HL-60 (cell line): ENCODE measurements around the gene SP140.
"Not testable (repeated sequence)": the region's sequence is repeated elsewhere in the genome, so short reads cannot be mapped to it uniquely, and the experiment has no call there.

Experiments
- CTCF ChIP-seq: IDR thresholded peaks from one replicate; pipeline ENCODE4 v1.5.1; 2011; ENCODE audit warnings: low read length, control low read depth, inconsistent platforms; ENCODE audit not compliant: insufficient read depth
- GABPA ChIP-seq: IDR thresholded peaks from 2 replicates; pipeline ENCODE4 v1.6.1; 2012; ENCODE audit warnings: low read depth
- POLR2AphosphoS5 ChIP-seq: IDR thresholded peaks from 2 replicates; pipeline ENCODE4 v1.6.1; 2012; ENCODE audit warnings: low read depth
- REST ChIP-seq: IDR thresholded peaks from 2 replicates; pipeline ENCODE4 v1.6.1; 2012; ENCODE audit warnings: low read depth; ENCODE audit not compliant: insufficient replicate concordance
- SPI1 ChIP-seq: IDR thresholded peaks from 2 replicates; pipeline ENCODE4 v1.6.1; 2012; ENCODE audit warnings: low read depth, mild to moderate bottlenecking, borderline replicate concordance

GRCh38 chr2:230310792-230311191 lies 85.3 kb downstream of the SP140 start:
- not testable (repeated sequence) for TF ChIP-seq CTCF, GABPA, REST, POLR2AphosphoS5, SPI1
